ENCODE data around the gene CEP128.

The CEP128 gene

DNA sequence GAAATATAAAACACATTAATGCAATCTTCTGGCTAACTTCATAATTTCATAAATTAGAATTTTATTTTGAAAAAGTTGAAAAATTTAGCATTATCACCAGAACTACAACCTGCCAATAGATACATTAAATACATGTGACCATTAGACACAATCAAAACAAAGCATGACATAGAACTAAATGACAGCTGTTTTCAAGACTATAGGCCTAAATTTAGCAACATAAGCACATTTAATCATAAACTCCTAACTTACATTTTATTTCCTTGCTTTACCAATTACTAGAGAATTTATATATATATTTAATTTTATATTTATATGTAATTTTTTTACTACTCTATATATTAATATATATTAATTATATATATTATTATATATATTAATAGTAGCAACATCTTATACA, 165.4 kb downstream of the CEP128 start:
- H3K27ac ChIP-seq: no peak overlapping the region
- TF ChIP-seq, protein P1, sequence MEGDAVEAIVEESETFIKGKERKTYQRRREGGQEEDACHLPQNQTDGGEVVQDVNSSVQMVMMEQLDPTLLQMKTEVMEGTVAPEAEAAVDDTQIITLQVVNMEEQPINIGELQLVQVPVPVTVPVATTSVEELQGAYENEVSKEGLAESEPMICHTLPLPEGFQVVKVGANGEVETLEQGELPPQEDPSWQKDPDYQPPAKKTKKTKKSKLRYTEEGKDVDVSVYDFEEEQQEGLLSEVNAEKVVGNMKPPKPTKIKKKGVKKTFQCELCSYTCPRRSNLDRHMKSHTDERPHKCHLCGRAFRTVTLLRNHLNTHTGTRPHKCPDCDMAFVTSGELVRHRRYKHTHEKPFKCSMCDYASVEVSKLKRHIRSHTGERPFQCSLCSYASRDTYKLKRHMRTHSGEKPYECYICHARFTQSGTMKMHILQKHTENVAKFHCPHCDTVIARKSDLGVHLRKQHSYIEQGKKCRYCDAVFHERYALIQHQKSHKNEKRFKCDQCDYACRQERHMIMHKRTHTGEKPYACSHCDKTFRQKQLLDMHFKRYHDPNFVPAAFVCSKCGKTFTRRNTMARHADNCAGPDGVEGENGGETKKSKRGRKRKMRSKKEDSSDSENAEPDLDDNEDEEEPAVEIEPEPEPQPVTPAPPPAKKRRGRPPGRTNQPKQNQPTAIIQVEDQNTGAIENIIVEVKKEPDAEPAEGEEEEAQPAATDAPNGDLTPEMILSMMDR (conservative IDR thresholded peaks at IDR 0.05): no peak

DNA sequence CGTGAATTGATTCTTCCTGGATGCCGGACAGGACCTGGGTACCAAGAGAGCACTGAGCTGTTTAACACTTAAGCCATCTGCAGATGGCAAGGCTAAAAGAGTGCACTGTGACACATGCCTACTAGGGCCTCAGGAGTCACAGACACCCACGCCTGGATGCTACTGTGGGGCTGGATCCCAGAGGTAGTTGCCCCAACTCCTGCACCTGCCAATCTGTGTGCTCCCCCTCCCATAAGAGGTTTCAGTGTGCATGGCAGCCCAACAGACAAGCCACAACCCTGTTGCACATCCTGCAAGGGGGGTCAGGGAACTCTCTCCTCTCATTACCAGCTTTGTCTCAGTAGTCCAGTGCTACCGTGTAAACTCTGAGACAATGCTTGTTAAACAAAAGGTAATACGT, 169.0 kb downstream of the CEP128 start:
- TF ChIP-seq, protein P1 (conservative IDR thresholded peaks at IDR 0.05): no peak

DNA sequence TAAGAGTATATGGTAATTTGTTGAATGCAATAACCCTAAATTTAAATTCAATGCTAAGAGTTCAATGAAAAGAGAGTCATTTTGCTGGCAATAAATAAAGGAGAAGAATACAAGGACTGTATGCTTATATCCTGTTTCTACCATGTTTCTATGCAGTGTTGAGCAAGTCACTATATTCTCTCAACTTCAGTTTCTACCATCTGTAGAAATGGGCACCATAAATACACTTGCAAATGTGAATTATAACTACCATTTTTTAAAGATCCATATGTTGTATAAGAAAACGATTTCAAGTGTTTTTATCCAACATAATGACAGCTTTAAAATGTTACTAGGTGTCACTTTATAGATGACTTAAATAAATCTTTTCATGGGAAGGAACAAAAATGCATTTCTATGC, 170.3 kb downstream of the CEP128 start:
- TF ChIP-seq, protein P1 (conservative IDR thresholded peaks at IDR 0.05): no peak

More for the DNA sequence above, 169.0 kb downstream of the CEP128 start:
- no peak overlapping the region for H3K27ac ChIP-seq

DNA sequence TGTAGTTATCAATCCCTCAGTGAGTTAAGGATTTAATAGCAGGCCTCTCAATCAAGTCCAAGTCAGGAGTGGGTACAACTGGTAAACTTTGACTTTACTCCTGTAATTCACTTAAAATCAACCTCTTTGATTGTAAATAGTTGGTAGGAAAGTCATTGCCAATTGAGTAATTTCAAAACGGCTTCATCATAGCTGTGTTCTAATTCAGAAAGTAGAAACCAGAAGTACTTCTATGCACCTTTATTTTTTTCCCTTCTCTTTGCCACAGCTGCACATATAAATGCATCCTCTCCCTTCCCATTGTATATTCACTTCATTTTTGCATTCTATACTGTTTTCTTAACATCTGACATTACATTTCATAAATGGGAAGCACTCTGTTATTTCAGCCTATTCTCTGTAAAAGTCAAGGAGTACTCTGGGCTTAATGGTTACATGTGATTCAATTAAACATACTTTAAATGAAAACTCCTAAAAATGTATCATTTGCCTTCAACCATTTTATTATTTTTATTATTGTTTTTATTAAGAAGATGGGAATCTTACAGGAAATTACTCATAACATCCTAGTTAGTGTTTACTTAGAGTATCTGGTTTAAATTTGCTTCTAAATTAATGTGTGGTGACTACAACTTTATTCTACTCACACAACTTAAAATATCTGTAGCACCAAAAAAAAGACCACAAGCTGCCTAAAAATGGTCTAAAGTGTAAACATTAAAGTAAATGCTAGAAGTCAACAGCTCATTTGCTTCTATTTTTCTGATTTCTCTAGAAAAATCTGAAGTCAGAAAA, 171.2 kb downstream of the CEP128 start:
- TF ChIP-seq, protein P1 (conservative IDR thresholded peaks at IDR 0.05): no peak
- no peak overlapping the region for H3K27ac ChIP-seq

More for the DNA sequence above, 170.3 kb downstream of the CEP128 start:
- H3K27ac ChIP-seq: no peak overlapping the region

DNA sequence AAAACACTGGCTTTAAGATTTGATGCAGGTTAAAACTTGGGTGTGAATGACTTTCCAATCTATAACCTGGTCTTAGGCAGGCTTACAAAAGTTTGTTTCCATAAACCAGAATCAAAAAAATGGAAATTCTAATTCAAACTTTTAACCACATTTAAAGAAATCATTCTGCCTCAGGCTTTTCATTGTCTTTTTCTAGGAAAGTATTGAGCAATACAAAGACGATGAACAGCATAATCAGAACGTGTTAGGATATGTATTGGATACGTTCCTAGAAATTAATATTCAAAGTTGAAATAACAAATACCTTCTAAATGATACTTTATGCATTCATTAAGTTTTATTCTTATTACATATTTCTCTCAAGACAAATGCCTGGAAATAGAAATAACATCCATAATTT, 172.9 kb downstream of the CEP128 start:
- H3K27ac ChIP-seq: no peak overlapping the region
- TF ChIP-seq, protein P1 (conservative IDR thresholded peaks at IDR 0.05): no peak

DNA sequence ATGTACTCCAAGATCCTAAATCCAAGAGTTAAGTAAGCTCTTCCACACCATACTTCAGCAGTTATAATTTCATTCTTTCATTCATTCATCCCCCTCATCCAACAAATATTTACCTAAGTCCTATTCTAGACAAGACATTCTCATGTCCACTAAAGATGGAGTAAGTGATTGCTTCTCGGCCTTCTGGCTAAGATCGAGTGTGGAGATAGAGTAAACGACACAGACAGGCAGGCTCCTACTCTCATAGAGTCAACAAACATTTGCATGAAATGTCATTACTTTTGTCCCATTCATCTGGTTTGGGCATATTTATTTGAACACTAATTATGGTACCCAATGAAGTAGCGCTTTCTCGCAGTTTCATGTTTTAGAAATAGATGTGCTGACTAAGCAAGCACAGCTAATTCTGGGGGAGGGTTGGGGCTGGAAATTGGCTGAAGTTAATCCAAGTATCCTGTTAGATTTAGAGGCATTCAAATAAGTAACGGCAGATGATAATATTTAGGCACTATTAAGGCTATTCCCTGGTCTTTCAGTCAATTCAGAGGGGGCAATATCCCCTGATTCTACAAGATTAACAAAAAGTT, 176.5 kb downstream of the CEP128 start:
- no peak overlapping the region for H3K27ac ChIP-seq

DNA sequence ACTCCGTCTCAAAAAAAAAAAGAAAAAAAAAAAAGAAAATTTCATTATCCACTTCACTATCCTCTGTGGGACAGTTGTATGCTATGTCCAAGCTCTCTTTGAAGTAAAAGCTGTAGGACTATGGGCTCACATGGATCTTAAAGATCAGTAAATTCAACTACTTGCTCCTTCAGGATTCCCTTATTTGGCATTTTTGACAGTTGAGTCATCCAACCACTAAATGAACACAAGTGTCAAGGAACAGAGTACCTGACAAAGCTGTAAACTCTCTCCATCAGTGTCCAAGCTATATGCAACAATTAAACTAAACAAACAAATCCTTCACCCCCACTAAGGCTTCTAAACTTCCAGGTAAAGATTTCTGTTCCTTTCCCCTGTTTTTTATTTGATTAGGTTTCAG, 177.0 kb downstream of the CEP128 start:
- no peak overlapping the region for H3K27ac ChIP-seq
- TF ChIP-seq, protein P1 (conservative IDR thresholded peaks at IDR 0.05): no peak

More for the DNA sequence above, 176.5 kb downstream of the CEP128 start:
- TF ChIP-seq, protein P1 (conservative IDR thresholded peaks at IDR 0.05): no peak
